GM21423 (cell line): ENCODE measurements around the gene DCUN1D3.
"Not testable (repeated sequence)": the region's sequence is repeated elsewhere in the genome, so short reads cannot be mapped to it uniquely, and the experiment has no call there.

Source experiments
- ATAC-seq: cut with Tn5 transposase; IDR thresholded peaks from one replicate; pipeline ENCODE4 v1.9.1; 2021; ENCODE audit warnings: mild to moderate bottlenecking, moderate library complexity; ENCODE audit not compliant: unreplicated experiment

DCUN1D3 gene

GRCh38 chr16:20866145-20866772 lies 33.9 kb downstream of the DCUN1D3 start:
- ATAC-seq, result no peak

DNA sequence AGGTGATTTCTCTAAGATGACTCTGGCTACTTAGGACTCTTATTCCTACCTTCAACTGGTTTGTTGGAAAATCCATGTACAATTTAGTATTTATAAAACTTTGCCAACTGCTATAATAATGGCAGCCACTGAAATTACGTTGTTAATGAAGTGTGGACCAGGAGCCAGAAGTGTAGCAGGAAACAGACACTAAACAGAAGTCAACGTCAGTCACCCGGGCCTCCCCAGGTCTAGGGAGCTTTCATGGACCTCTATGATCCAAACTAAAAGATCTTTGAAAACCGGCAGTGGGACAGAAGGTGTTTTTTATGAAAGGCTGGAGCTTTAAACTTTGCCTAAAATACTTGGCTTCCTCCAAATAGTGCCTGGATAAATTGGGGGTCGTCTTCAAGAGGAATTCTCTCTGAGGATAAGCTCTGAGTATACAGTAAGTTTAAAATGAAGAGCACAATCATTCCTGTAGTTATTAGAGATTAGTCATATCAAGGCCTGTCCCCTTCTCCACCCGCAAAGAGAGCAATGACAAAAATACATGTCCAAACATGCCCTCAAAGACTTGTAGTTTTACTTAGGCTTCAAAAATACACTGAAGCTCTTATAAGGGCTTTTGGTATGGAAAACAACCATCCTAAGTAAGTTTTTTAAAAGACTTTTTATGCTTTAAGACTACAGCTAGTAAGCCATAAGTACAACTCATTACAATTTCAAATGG lies 34.6 kb downstream of the DCUN1D3 start:
- no peak for ATAC-seq

- ATAC-seq, result not testable (repeated sequence)
Observed at GRCh38 chr16:20864376-20864775, 35.8 kb downstream of the DCUN1D3 start.

DNA sequence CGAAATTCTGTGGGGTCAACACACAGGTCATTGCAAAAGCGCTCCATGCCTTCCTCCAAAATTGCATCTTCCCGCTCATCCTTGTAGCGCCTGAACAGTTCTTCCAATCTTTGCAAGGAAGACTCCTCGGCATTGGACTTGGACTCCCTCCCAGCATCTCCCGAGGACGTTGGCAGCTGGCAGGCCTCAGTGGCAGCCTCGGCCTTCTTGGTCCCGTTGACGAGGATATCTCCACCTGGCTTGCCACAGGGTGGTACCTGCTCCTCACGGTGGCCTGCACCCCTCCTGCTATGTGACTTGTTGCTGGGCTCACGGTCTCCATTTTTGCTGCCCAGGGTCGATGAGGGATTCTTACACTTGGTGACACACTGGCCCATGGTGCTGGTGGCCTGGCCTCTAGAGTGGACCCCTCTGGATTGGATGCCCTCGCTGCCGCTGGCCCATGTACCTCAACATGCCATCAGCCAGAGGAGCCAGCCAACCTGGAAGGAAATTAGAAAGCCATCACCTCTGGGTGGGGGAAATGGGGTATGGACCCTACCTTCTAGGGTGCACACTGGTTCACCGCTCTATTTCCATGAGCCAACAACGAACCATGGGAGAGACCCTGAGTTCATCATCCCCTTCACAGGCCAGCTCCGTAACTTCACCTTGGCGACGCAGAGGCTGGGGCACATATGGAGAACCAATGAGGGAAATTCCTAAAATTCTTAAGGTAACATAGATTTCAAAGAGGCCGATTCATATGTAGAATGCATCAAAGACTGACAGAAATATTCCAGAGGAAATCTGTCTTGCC lies 37.8 kb downstream of the DCUN1D3 start:
- no peak for ATAC-seq

GRCh38 chr16:20860995-20861394 lies 39.2 kb downstream of the DCUN1D3 start:
- not testable (repeated sequence) for ATAC-seq

GRCh38 chr16:20860361-20860760 lies 39.8 kb downstream of the DCUN1D3 start:
- ATAC-seq, result no peak

- no peak for ATAC-seq
Observed at GRCh38 chr16:20859699-20860098, 40.5 kb downstream of the DCUN1D3 start.

- ATAC-seq, result no peak
Observed at GRCh38 chr16:20859229-20859628, 40.9 kb downstream of the DCUN1D3 start.

DNA sequence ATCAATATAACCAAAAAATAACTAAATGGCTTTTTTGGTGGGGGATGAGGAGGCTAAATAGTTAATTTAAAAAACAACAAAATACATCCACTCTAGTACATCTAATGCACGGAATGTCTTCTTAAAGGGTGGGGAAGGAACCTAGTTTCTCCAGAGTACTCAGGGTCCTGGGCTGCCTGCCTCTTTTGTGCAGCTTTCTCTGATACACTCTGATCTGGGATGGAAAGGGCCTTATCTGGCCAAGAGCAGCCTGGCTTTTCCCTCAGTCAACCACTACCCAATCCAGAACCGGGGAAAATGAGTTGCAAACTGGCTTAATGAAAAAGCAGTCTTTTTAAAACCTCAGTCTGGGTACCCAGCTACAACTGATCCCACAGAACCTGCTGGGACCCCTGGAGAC lies 42.9 kb downstream of the DCUN1D3 start:
- ATAC-seq, result no peak

DNA sequence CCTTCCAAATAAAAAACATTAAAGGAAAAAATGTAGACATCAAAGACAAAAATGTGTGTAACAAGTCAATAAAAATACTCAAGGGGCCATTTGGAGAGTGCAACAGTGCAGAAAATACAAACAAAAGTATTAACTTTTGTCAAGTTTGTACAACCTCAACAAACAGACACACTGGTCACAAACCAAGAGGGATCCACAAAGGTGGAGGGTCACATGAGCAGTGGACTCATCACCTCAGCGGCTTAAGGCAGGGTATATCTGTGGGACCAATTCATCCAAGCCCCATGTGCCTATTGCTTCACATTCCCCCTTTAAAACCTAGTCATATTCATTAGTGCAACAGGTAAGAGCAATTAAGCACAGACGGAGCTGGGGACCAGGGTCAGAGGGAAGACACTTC lies 45.2 kb downstream of the DCUN1D3 start:
- no peak for ATAC-seq

- no peak for ATAC-seq
Observed at GRCh38 chr16:20853981-20854620, 46.1 kb downstream of the DCUN1D3 start.

- ATAC-seq, result no peak
Observed at GRCh38 chr16:20853143-20853542, 47.0 kb downstream of the DCUN1D3 start.

GRCh38 chr16:20851601-20852000 lies 48.6 kb downstream of the DCUN1D3 start:
- no peak for ATAC-seq

DNA sequence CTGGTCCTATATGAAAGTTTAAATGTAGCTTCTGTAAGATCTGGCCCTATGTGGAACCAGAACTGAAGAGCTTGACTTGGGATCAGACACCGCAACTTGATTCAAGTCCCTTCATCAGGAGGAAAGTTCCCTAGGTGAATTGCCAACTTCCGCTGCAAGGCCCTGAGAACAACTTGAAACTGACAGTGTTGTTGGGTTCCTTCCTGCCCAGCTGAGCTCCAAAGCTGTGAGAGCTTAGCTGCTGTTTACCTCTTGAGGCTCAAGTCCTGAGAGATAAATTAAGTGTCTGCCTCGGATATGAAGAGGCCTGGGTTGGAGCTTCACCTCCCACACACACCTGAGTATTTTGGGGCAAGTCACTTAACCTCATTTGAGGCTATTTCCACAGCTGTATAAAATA lies 49.2 kb downstream of the DCUN1D3 start:
- ATAC-seq, result no peak

- ATAC-seq, result no peak
Observed at GRCh38 chr16:20849589-20850390, 50.4 kb downstream of the DCUN1D3 start.

DNA sequence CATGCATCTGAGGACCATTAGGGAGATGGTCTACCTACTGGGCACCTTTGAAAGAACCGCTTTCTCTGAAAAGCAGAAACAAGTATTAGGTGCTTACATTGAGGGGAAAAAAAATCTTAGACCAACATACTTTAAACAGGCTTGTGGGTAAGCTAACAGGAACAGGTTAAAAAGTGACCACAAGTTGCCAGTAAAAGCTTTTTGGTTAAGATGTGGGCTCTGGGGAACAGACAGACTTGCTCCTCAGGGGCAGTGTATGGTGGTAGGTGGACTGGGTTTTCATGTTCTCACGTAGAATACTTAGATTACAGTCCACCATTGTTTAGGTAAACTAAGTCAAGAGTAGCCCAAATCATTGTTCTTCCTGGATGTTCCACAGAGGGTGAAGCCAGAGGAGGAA lies 52.6 kb downstream of the DCUN1D3 start:
- ATAC-seq, result no peak

DNA sequence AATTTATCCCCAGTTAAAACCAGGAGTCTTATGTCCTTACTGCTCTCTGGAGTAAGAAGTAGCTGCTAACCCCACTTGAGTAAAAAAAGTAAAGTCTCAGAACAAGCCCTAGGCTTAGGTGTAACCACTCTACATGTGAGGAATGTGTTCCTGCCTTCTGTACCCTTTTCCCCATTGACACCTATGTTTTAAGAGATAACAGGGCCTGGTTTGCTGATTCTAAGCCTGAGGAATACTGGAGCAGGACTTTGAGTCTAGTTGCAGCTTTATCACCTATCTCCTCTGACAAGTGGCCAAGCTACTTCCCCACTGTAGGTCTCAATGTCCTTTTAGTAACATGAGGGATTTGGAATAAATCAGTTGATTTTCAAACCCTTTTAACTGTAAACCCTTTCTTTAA lies 53.6 kb downstream of the DCUN1D3 start:
- no peak for ATAC-seq

DNA sequence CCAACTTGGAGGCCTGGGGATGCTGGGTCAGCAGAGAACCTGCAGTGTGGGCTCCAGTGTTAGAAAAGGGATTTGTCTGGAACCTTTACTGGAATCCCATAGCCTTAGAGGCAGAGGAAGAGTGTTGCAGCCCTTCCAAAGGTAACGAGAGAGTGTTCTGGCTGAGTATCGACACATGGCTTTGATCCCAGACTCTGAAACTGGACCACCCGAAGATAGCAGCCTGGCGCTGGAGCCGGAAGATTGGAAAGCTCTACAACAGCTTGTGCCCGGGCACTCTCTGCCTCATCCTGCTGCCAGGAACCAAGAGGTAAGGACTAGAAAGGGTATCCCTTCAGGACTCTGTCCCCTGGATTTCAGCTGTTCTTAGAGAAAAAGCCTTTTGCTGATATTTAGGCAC lies 54.1 kb downstream of the DCUN1D3 start:
- no peak for ATAC-seq

DNA sequence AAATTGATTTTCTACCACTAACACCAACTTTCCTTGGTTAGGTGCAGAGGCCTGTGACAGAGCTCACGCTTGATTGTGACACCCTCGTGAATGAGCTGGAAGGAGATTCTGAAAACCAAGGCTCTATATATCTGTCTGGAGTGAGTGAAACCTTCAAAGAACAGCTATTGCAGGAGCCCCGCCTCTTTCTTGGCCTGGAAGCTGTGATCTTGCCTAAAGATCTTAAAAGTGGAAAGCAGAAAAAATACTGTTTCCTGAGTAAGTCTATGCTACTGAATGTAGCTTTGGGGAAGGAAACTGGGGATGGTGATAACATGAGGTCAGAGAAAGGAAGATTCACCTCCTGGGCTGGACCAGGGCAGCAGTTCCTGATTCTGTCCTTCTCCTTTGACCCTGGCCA lies 55.6 kb downstream of the DCUN1D3 start:
- no peak for ATAC-seq

DNA sequence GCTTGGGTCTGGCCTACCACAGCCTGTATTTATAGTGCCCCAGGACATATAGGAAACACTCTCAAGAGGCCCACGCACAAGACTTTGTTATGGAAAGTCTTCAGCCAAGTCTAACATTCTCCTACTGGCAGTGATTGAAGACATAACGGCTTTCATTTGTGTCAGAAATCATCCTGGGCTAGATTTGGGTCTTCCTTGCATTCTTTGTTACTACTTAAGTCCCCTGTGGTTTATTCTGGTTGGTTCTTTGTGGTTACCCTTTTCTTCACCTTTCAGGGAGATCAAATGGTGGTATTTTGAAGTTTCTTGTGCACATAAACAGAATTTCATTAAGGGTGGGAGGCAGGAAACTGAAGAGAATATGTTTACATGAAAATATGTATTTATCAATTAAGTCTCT lies 56.1 kb downstream of the DCUN1D3 start:
- ATAC-seq, result no peak

DNA sequence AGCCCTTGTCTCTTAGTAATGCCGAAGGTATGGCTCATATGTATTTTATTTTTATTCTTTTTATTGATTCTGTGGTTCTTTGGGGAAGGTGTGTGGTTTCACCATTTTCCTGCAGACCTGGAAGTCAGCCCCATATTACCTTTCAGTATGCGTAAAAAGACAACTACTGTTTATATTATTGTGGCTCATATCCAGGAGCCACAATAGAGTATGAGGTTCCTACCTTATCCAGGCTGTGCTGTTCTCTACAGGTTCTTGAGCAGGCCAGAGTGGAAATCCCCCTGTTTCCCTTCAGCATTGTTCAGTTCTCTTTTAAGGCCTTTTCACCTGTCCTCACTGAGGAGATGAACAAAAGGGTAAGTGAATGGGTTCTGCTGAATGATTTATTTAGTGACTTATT lies 60.7 kb downstream of the DCUN1D3 start:
- no peak for ATAC-seq
